HL-60/S4 treated with phorbol 12-myristate 13-acetate at 8.2 ng/mL for 4 days and 3 days (cell line): ENCODE results near the gene NSF.

ENCODE experiments used
- in situ Hi-C: fragments of 300-500 bp; cut with MboI; formaldehyde crosslinking; loops from 2 replicates; pipeline ENCODE4 v1.15.0; 2022; ENCODE audit warnings: low sequenced_read_pairs

Gene NSF

DNA sequence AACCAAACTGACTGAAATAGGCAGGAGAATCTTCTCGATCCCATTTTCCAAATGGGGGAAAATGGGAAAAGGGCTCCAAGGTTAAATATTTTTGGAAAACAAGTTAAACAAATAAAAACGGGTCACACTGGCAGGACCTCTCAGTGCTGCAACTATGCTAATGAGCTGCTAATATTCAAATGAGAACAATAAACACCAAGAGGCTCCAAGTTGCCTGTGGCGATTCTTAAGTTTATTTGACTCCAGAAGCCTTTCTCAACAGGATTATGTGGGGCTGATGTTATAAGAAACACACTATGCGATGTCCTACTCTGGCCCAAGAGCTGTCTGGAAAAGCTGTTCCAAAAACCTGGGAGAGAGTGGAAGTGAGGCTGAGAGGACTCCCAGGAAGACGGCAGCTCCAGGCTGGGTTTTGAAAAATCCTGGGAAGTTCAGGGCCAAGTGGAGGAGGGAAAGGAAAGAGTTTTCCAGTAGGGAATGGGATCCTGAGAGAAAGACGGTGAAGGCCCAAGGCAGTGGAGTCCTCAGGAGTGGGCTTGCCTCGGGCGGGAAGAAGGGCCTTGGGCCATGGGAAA lies 206.6 kb downstream of the NSF start:
- in situ Hi-C loops = no loop called here

DNA sequence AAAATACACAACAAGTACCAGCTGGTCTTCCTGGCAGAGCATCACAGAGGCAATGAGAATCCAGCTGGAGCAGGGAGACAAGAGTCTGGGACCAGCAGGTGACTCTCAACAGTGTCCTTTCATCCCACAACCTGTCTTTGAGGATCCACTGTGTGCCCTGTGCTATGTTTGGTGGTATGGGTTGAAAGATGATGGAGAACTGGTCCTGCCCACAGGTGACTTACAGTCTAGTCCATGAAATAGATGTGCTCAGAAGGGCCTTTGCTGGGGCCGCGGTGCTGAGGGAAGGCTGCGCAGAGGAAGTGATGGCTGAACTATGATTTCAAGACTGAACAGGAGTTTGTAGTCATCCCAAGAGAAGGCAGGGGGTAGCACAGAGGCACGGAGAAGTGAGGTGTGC lies 210.1 kb downstream of the NSF start:
- in situ Hi-C loops = loop anchor here (10.0 kb wide), 1 partner anchor 64 kb away; no protein-coding TSS in a partner anchor

DNA sequence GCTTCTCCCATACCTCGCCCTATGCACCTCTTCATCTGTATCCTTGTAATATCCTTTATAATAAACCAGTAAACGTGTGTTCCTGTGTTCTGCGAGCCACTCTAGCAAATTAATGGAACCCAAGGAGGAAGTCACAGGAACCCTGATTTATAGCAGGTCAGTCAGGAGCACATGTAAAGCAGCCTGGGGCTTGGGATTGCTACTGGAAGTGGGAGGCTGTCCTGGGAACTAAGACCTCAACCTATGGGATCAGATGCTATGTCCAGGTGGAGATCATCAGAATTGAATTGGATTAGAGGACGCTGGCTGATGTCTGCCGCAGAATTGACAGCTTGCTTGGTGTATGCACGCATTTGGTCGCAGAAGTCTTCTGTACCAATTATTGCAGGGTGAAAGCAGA lies 212.3 kb downstream of the NSF start:
- in situ Hi-C loops = loop anchor here (10.0 kb wide), 1 partner anchor 62 kb away; no protein-coding TSS in a partner anchor

DNA sequence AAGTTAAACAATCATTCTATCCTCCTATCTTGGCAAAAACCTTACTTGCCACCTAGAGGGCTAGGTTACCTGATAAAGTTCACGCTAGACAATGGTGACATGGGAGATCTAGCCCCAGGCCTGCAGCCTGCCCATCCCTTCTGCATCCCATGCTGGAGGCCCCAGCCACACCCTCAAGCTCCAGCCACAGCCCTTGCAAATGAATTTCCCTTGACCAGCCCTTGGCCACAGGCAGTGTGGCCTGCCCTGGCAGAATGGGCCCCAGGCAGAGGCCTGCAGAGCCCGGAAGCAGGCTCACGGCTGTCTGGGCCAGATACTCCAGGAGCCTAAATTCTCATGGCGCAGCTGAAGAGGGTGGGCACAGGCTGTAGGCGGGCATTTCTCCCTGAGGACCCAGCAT lies 213.1 kb downstream of the NSF start:
- in situ Hi-C loops = loop anchor here (10.0 kb wide), 1 partner anchor 61 kb away; no protein-coding TSS in a partner anchor

GRCh38 chr17:46805771-46806170 lies 215.3 kb downstream of the NSF start:
- in situ Hi-C loops = loop anchor here (10.0 kb wide), 1 partner anchor 59 kb away; no protein-coding TSS in a partner anchor
